AML-193 (cell line): ENCODE results near the gene CEP85L.

Experiments used
- DNase-seq, 2 experiments: peaks; one replicate each; lab custom pipeline; 2025; lab: John Stamatoyannopoulos, UW

The CEP85L gene

GRCh38 chr6:118660218-118660569 lies 8.8 kb upstream of the CEP85L start:
- DNase-seq: no peak

- no peak for DNase-seq
Observed at GRCh38 chr6:118659513-118660217, 8.3 kb upstream of the CEP85L start.

- no peak for DNase-seq
Observed at GRCh38 chr6:118656847-118657451, 5.6 kb upstream of the CEP85L start.

- no peak for DNase-seq
Observed at GRCh38 chr6:118652051-118652615, 742 bp upstream of the CEP85L start.

- DNase-seq: peak in 1 of 2 experiments; percentile 48
Observed at GRCh38 chr6:118650582-118651281, 659 bp downstream of the CEP85L start.

GRCh38 chr6:118649918-118650581 lies 1.3 kb downstream of the CEP85L start:
- DNase-seq: peak in 1 of 2 experiments; percentile 46

- no peak for DNase-seq
Observed at GRCh38 chr6:118648866-118649554, 2.4 kb downstream of the CEP85L start.

GRCh38 chr6:118646977-118647376 lies 4.4 kb downstream of the CEP85L start:
- DNase-seq: no peak

GRCh38 chr6:118645395-118645794 lies 6.0 kb downstream of the CEP85L start:
- DNase-seq: no peak

- no peak for DNase-seq
Observed at GRCh38 chr6:118644007-118644406, 7.4 kb downstream of the CEP85L start.

GRCh38 chr6:118641042-118641441 lies 10.3 kb downstream of the CEP85L start:
- DNase-seq: no peak

- DNase-seq: peak; percentile 47 to 54
Observed at GRCh38 chr6:118639054-118639964, 12.1 kb downstream of the CEP85L start.

GRCh38 chr6:118638288-118638687 lies 13.1 kb downstream of the CEP85L start:
- no peak for DNase-seq

GRCh38 chr6:118635909-118636735 lies 15.3 kb downstream of the CEP85L start:
- no peak for DNase-seq

- DNase-seq: peak in 1 of 2 experiments; percentile 25
Observed at GRCh38 chr6:118632359-118632758, 19.0 kb downstream of the CEP85L start.

- no peak for DNase-seq
Observed at GRCh38 chr6:118630923-118631322, 20.5 kb downstream of the CEP85L start.

GRCh38 chr6:118630067-118630466 lies 21.3 kb downstream of the CEP85L start:
- no peak for DNase-seq

- no peak for DNase-seq
Observed at GRCh38 chr6:118627724-118628123, 23.7 kb downstream of the CEP85L start.

- DNase-seq: no peak
Observed at GRCh38 chr6:118625833-118626232, 25.6 kb downstream of the CEP85L start.
